H1 (cell line): ENCODE results near the gene STX11. TPM values are rescaled to one million over a fixed set of nuclear protein-coding genes. Genes with fewer than 3 reads are reported as not detected.

Source experiments
- CTCF ChIA-PET: fragments of 300-600 bp; sonication (Branson Sonifier 250); formaldehyde crosslinking; loops from one replicate; lab custom pipeline; 2021; ENCODE audit not compliant: partially characterized antibody; lab: Charles Lee
- POLR2A ChIA-PET: fragments of 300-600 bp; sonication (Branson Sonifier 250); formaldehyde crosslinking; loops from one replicate; lab custom pipeline; 2021; ENCODE audit warnings: inconsistent platforms; ENCODE audit not compliant: partially characterized antibody; lab: Charles Lee
- DNase-seq, 2 experiments: peaks; one replicate each; pipeline versions ENCODE4 v3.0.0 to v3.0.0-alpha.2; 2010 to 2022; ENCODE audit warnings: low spot score in 2 of 2, low read depth in 1 of 2, mixed read lengths in 1 of 2
- FAIRE-seq: peaks from 2 replicates; lab custom pipeline; 2011; peaks lifted over from hg19 to GRCh38; lab: Jason Lieb, UNC
- H2AFZ ChIP-seq: 2 replicates; pipeline ENCODE4 v1.8.1; 2012; ENCODE audit warnings: low read length, inconsistent platforms
- H2AK5ac ChIP-seq: 2 replicates; pipeline ENCODE4 v1.6.1; 2013; ENCODE audit warnings: low read depth, low read length
- H2BK120ac ChIP-seq: replicated peaks from 2 replicates; pipeline ENCODE3; 2013; ENCODE audit warnings: low read depth, low read length, inconsistent platforms
- H2BK12ac ChIP-seq: 2 replicates; pipeline ENCODE4 v1.6.1; 2013; ENCODE audit warnings: low read depth, low read length
- H2BK15ac ChIP-seq: 2 replicates; pipeline ENCODE4 v1.6.1; 2013; ENCODE audit warnings: low read length
- H2BK20ac ChIP-seq: 2 replicates; pipeline ENCODE4 v1.6.1; 2013; ENCODE audit warnings: low read length
- H2BK5ac ChIP-seq: 2 replicates; pipeline ENCODE4 v1.6.1; 2013; ENCODE audit warnings: low read depth, low read length
- H3K14ac ChIP-seq: 2 replicates; pipeline ENCODE4 v1.6.1; 2013; ENCODE audit warnings: inconsistent platforms; ENCODE audit not compliant: insufficient read length
- H3K18ac ChIP-seq: 2 replicates; pipeline ENCODE4 v1.6.1; 2013; ENCODE audit warnings: low read length; ENCODE audit errors: extremely low read depth
- H3K23ac ChIP-seq: 2 replicates; pipeline ENCODE4 v1.6.1; 2013; ENCODE audit warnings: inconsistent platforms; ENCODE audit not compliant: insufficient read length
- H3K23me2 ChIP-seq: 2 replicates; pipeline ENCODE4 v1.6.1; 2013; ENCODE audit warnings: low read depth, low read length
- H3K27ac ChIP-seq: 2 replicates; pipeline ENCODE4 v1.6.1; 2011; ENCODE audit warnings: low read depth, low read length, inconsistent platforms
- H3K27me3 ChIP-seq, 4 experiments: replicated peaks in 1 of 4; 1 replicate in 1 of 4; 2 replicates in 3 of 4; pipeline versions ENCODE4 v1.6.1 to v1.8.1; 2011 to 2013; ENCODE audit warnings: low read length in 3 of 4, mild to moderate bottlenecking in 3 of 4, inconsistent platforms in 2 of 4, mixed read lengths in 2 of 4, moderate library complexity in 1 of 4; ENCODE audit not compliant: control insufficient read depth in 3 of 4, insufficient read depth in 3 of 4; ENCODE audit errors: extremely low read depth in 1 of 4
- H3K36me3 ChIP-seq, 4 experiments: 2 replicates each; pipeline versions ENCODE4 v1.6.1 to v1.8.1; 2011 to 2013; ENCODE audit warnings: mild to moderate bottlenecking in 4 of 4, low read length in 3 of 4, moderate library complexity in 2 of 4, control low read depth in 1 of 4, inconsistent platforms in 1 of 4; ENCODE audit not compliant: insufficient read depth in 4 of 4, control insufficient read depth in 2 of 4
- H3K4ac ChIP-seq: replicated peaks from 2 replicates; pipeline ENCODE3; 2013; ENCODE audit warnings: low read length, low read depth, mixed read lengths, inconsistent platforms; ENCODE audit not compliant: insufficient read length
- H3K4me1 ChIP-seq, 4 experiments: replicated peaks in 1 of 4; 1 replicate in 1 of 4; 2 replicates in 3 of 4; pipeline versions ENCODE4 v1.6.1 to v1.8.1; 2011 to 2013; ENCODE audit warnings: low read length in 3 of 4, inconsistent platforms in 2 of 4, mixed read lengths in 1 of 4; ENCODE audit not compliant: insufficient read depth in 4 of 4, control insufficient read depth in 3 of 4
- H3K4me2 ChIP-seq, 2 experiments: 2 replicates each; pipeline versions ENCODE4 v1.6.1 to v1.8.1; 2011 to 2013; ENCODE audit warnings: low read depth in 2 of 2, low read length in 2 of 2, control low read depth in 1 of 2, inconsistent platforms in 1 of 2, mild to moderate bottlenecking in 1 of 2; ENCODE audit not compliant: insufficient read depth in 1 of 2
- H3K4me3 ChIP-seq, 4 experiments: fragments of 200-600, 300-600 bp in 1 of 4; sonication (generic), shearing (Covaris generic), sonication (Bioruptor Twin) in 1 of 4; 2 replicates each; pipeline versions ENCODE4 v1.5.1 to v1.8.1; 2011 to 2016; ENCODE audit warnings: low read length in 4 of 4, low read depth in 3 of 4, control low read depth in 2 of 4, inconsistent platforms in 2 of 4, mild to moderate bottlenecking in 2 of 4, mixed read lengths in 1 of 4, moderate library complexity in 1 of 4; ENCODE audit not compliant: insufficient read depth in 2 of 4; ENCODE audit errors: extremely low read depth in 1 of 4
- H3K56ac ChIP-seq: replicated peaks from 2 replicates; pipeline ENCODE3; 2013; ENCODE audit warnings: low read depth, mild to moderate bottlenecking, mixed read lengths, low read length, inconsistent platforms; ENCODE audit not compliant: insufficient read length
- H3K79me1 ChIP-seq: 2 replicates; pipeline ENCODE4 v1.6.1; 2013; ENCODE audit warnings: low read depth, low read length, control low read depth
- H3K79me2 ChIP-seq, 2 experiments: 2 replicates each; pipeline versions ENCODE4 v1.6.1 to v1.8.1; 2012 to 2013; ENCODE audit warnings: low read length in 2 of 2, mild to moderate bottlenecking in 2 of 2, inconsistent platforms in 1 of 2; ENCODE audit not compliant: insufficient read depth in 2 of 2, control insufficient read depth in 1 of 2
- H3K9ac ChIP-seq, 4 experiments: replicated peaks in 1 of 4; 1 replicate in 1 of 4; 2 replicates in 3 of 4; pipeline versions ENCODE4 v1.6.1 to v1.8.1; 2011 to 2013; ENCODE audit warnings: low read depth in 3 of 4, low read length in 3 of 4, control low read depth in 2 of 4, mild to moderate bottlenecking in 2 of 4, moderate library complexity in 2 of 4, inconsistent platforms in 1 of 4; ENCODE audit errors: extremely low read depth in 1 of 4
- H3K9me3 ChIP-seq, 2 experiments: 2 replicates each; pipeline versions ENCODE4 v1.6.1 to v1.8.1; 2012 to 2013; ENCODE audit warnings: mild to moderate bottlenecking in 2 of 2, moderate library complexity in 2 of 2, control low read depth in 1 of 2, inconsistent platforms in 1 of 2, low read depth in 1 of 2, low read length in 1 of 2, mixed read lengths in 1 of 2; ENCODE audit not compliant: insufficient read depth in 2 of 2
- H4K20me1 ChIP-seq, 2 experiments: replicated peaks in 1 of 2; 2 replicates each; pipeline versions ENCODE3 to v1.8.1; 2011 to 2013; ENCODE audit warnings: inconsistent platforms in 2 of 2, low read length in 2 of 2, mild to moderate bottlenecking in 1 of 2; ENCODE audit not compliant: insufficient read depth in 2 of 2, control insufficient read depth in 1 of 2
- H4K5ac ChIP-seq: 2 replicates; pipeline ENCODE4 v1.6.1; 2013; ENCODE audit warnings: low read length, low read depth, mixed read lengths, inconsistent platforms; ENCODE audit not compliant: insufficient read length
- H4K8ac ChIP-seq: 2 replicates; pipeline ENCODE4 v1.8.0; 2013; ENCODE audit warnings: mild to moderate bottlenecking, moderate library complexity, low read length, inconsistent platforms; ENCODE audit not compliant: insufficient read depth; ENCODE audit errors: extremely low read depth
- H4K91ac ChIP-seq: replicated peaks from 2 replicates; pipeline ENCODE3; 2013; ENCODE audit warnings: low read length, mixed read lengths, inconsistent platforms; ENCODE audit not compliant: insufficient read length
- ASH2L ChIP-seq: fragments of 200-600, 300-600 bp; sonication (generic); IDR thresholded peaks from one replicate; pipeline ENCODE4 v1.7.1; 2017; ENCODE audit warnings: low read length
- MAFK ChIP-seq: IDR thresholded peaks from 2 replicates; pipeline ENCODE4 v1.6.1; 2012; ENCODE audit warnings: low read depth, mild to moderate bottlenecking, improper control_type of control experiment, low read length
- WGBS, 2 experiments: shearing (Covaris generic) in 1 of 2; methylation state at CpG; one replicate each; pipeline versions ENCODE4 v1.1.6 to v1.1.7; 2013 to 2015; ENCODE audit warnings: low lambda C conversion rate in 2 of 2, mixed read lengths in 2 of 2, inconsistent platforms in 1 of 2, low coverage in 1 of 2, missing lambda C conversion rate in 1 of 2; ENCODE audit not compliant: insufficient replicate concordance in 2 of 2, insufficient coverage in 1 of 2, insufficient read length in 1 of 2; ENCODE audit errors: extremely low coverage in 1 of 2, missing lambda C conversion rate in 1 of 2; 5-methylcytosine and 5-hydroxymethylcytosine counted together
- polyA plus RNA-seq, 7 experiments: library from polyadenylated mRNA; depleted of rRNA in 3 of 7; stranded (reverse) in 5 of 7; unstranded in 2 of 7; fragments of >200 nt in 5 of 7; fragments of 200-250 nt in 2 of 7; gene quantifications; 1 replicate in 5 of 7; 2 replicates in 1 of 7; 4 replicates in 1 of 7; pipeline versions ENCODE4 v1.2.1 to v1.2.3, GENCODE V29; 2011 to 2013; ENCODE audit warnings: missing spikeins in 2 of 7, mixed read lengths in 2 of 7
- total RNA-seq: library from RNA; stranded (reverse); fragmentation: NEBNext Ultra II Directional; extraction: Animal tissue kit (Norgen Biotek cat#: 25700); gene quantifications from 2 replicates; pipeline ENCODE4 v1.2.1, GENCODE V29; 2021

The STX11 gene
- total and polyA plus RNA-seq, 2 of the 8 experiments (the other 6 are each of a cell fraction or from before 2014, with no cell fraction given), result 0.15 to 0.34 TPM

- H3K79me2 ChIP-seq, result no peaks in the 10 kb centered on the region
- no peak for DNase-seq
- H2BK15ac ChIP-seq, result no peak overlapping the region
- H3K4me3 ChIP-seq, result no peak overlapping the region
- no peaks in the 10 kb centered on the region for H3K36me3 ChIP-seq
- no peak for TF ChIP-seq ASH2L
- no peak for TF ChIP-seq MAFK
- TF ChIP-seq, all 59 proteins: peak for 0
- H3K79me1 ChIP-seq, result no peaks in the 10 kb centered on the region
- no peak overlapping the region for H3K23ac ChIP-seq
- POLR2A ChIA-PET, result no interaction called here
- H2BK12ac ChIP-seq, result no peak overlapping the region
- no peaks in the 10 kb centered on the region for H4K20me1 ChIP-seq
- no peak overlapping the region for H3K9ac ChIP-seq
- H3K14ac ChIP-seq, result no peak overlapping the region
- H2BK5ac ChIP-seq, result no peak overlapping the region
- H3K4me1 ChIP-seq, result no peaks in the 10 kb centered on the region; a peak in 1 of 7 replicates
- H2AK5ac ChIP-seq, result no peak overlapping the region
- no peak for FAIRE-seq
- CTCF ChIA-PET, result interaction anchor here (0.6 kb wide), 1 partner anchor 11 kb away, joined by 3 read pairs; no protein-coding TSS in a partner anchor
- H3K27me3 ChIP-seq, result peaks cover 1 to 30% (median 23%) of the 10 kb centered on the region in 4 experiments
- no peak overlapping the region for H4K5ac ChIP-seq
- H3K56ac ChIP-seq, result no peak overlapping the region
- H4K91ac ChIP-seq, result no peak overlapping the region
- H3K27ac ChIP-seq, result no peak overlapping the region
- no peak overlapping the region for H3K4me2 ChIP-seq
- no peak overlapping the region for H3K18ac ChIP-seq
- no peak overlapping the region for H4K8ac ChIP-seq
- peaks cover 6% of the 10 kb centered on the region; the same call in 1 of the 2 replicates for H3K23me2 ChIP-seq
- 85% methylated on average over 5 of the region's 5 CpGs; no CpG with 5 or more reads in 1 of the 2 experiments for WGBS, 2 experiments
- no peaks in the 10 kb centered on the region for H3K9me3 ChIP-seq
- H2AFZ ChIP-seq, result no peak overlapping the region
- no peak overlapping the region for H2BK20ac ChIP-seq
- no peak overlapping the region for H3K4ac ChIP-seq
- no peak overlapping the region for H2BK120ac ChIP-seq
Observed at GRCh38 chr6:144153260-144153659, 2.9 kb downstream of the STX11 start.
